Kidney (tissue), 14 donors: ENCODE results near the gene BABAM1. TPM values are rescaled to one million over a fixed set of nuclear protein-coding genes. Genes with fewer than 3 reads are reported as not detected.

Experiments
- DNase-seq, 5 donors: peaks; one replicate each; pipeline ENCODE4 v3.0.0-alpha.2; 2013 to 2020
- FAIRE-seq: peaks from 2 replicates; lab custom pipeline; 2012; peaks lifted over from hg19 to GRCh38; lab: Jason Lieb, UNC
- H3K27ac ChIP-seq, 2 donors: one replicate each; pipeline ENCODE4 v1.7.0; 2013; ENCODE audit warnings: low read depth in 2 of 2, low read length in 2 of 2, inconsistent platforms in 1 of 2
- H3K27me3 ChIP-seq: one replicate; pipeline ENCODE4 v1.7.1; 2013; ENCODE audit warnings: low read length, inconsistent platforms; ENCODE audit not compliant: control insufficient read depth, insufficient read depth
- H3K36me3 ChIP-seq, 3 donors: one replicate each; pipeline versions ENCODE4 v1.7.0 to v1.7.1; 2013; ENCODE audit warnings: low read length in 3 of 3, control low read depth in 1 of 3, inconsistent platforms in 1 of 3; ENCODE audit not compliant: insufficient read depth in 3 of 3, control insufficient read depth in 2 of 3
- H3K4me1 ChIP-seq, 3 donors: one replicate each; pipeline versions ENCODE4 v1.7.0 to v1.7.1; 2013; ENCODE audit warnings: low read length in 3 of 3, inconsistent platforms in 1 of 3, low read depth in 1 of 3; ENCODE audit not compliant: control insufficient read depth in 2 of 3, insufficient read depth in 2 of 3
- H3K4me3 ChIP-seq, 3 donors: one replicate each; pipeline versions ENCODE4 v1.7.0 to v1.8.1; 2013; ENCODE audit warnings: low read length in 3 of 3, control low read depth in 1 of 3, inconsistent platforms in 1 of 3
- H3K9ac ChIP-seq, 3 donors: one replicate each; pipeline versions ENCODE4 v1.7.0 to v1.7.1; 2013; ENCODE audit warnings: low read length in 3 of 3, control low read depth in 1 of 3, inconsistent platforms in 1 of 3
- H3K9me3 ChIP-seq, 3 donors: one replicate each; pipeline versions ENCODE4 v1.7.0 to v1.7.1; 2013; ENCODE audit warnings: low read length in 3 of 3, control low read depth in 1 of 3, inconsistent platforms in 1 of 3; ENCODE audit not compliant: control insufficient read depth in 2 of 3, insufficient read depth in 1 of 3
- intact Hi-C: fragments of 100-400 bp; cut with DNase I; formaldehyde crosslinking; loops from one replicate; pipeline ENCODE4 v1.11.1; 2022
- polyA plus RNA-seq: library from polyadenylated mRNA; stranded (reverse); fragments of 350-450 nt; fragmentation: Illumina TruSeq; extraction: RNeasy Lipid Tissue Mini Kit (QIAGEN cat#74804); gene quantifications from one replicate; pipeline ENCODE4 v1.2.3, GENCODE V29; 2014; ENCODE audit warnings: low read depth, low replicate concordance; ENCODE audit not compliant: insufficient read depth
- total RNA-seq: library from RNA; stranded (reverse); fragmentation: NEBNext Ultra II Directional; extraction: Animal tissue kit (Norgen Biotek cat#: 25700); gene quantifications from one replicate; pipeline ENCODE4 v1.2.1, GENCODE V29; 2021
- TF ChIP-seq, protein P1 (sequence below): IDR thresholded peaks from 3 replicates; pipeline ENCODE4 v1.5.1; 2012; ENCODE audit warnings: mild to moderate bottlenecking, moderate library complexity, borderline replicate concordance; ENCODE audit not compliant: insufficient read depth; ENCODE audit errors: extremely low read depth
- donor health status: control.
- donor health status: control.
- donor health status: control.
- donor health status: control.
- donor health status: control.
- donor health status: DM: yes; HTN: yes; CAD: no.
- donor health status: Normal renal cell carcinoma (clear cell type).

The BABAM1 gene
- total and polyA plus RNA-seq, 2 donors from 2014 or later = 69.4 to 105 TPM

DNA sequence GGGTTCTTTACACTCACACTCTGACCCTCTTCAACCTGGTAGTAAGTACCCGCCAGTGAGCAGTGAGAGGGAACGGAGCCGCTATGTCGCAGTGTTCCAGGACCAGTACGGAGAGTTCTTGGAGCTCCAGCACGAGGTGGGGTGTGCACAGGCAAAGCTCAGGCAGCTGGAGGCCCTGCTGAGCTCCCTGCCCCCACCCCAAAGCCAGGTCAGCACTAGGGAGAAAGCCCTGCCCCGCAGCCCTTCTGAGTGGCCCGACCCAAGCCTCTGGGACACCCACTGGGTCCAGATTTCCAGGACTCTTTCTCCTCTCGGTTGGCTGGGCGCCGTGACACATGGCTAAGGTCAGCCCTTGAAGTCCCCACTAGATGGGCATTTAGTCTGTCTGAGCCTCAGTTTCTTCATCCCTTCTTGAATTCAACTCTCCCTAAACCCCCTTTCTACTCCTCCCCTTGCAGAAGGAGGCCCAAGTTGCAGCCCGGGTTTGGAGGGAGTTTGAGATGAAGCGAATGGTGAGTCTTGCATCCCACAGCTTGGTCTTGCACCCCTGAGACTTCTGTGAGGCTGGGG lies 39.4 kb upstream of the BABAM1 start:
- DNase-seq (peak in 1 of 5 donors; percentile 63), FAIRE-seq (no peak)
- H3K9ac ChIP-seq = no peak overlapping the region
- intact Hi-C loops = no loop called here
- H3K4me1 ChIP-seq = peaks cover 0 to 4% (median 0%) of the 10 kb centered on the region in 3 donors
- H3K9me3 ChIP-seq = no peaks in the 10 kb centered on the region
- H3K27me3 ChIP-seq = no peaks in the 10 kb centered on the region
- no peak overlapping the region for H3K27ac ChIP-seq
- peaks cover 0 to 8% (median 2%) of the 10 kb centered on the region in 3 donors for H3K36me3 ChIP-seq
- H3K4me3 ChIP-seq = no peak overlapping the region
- TF ChIP-seq, protein P1, sequence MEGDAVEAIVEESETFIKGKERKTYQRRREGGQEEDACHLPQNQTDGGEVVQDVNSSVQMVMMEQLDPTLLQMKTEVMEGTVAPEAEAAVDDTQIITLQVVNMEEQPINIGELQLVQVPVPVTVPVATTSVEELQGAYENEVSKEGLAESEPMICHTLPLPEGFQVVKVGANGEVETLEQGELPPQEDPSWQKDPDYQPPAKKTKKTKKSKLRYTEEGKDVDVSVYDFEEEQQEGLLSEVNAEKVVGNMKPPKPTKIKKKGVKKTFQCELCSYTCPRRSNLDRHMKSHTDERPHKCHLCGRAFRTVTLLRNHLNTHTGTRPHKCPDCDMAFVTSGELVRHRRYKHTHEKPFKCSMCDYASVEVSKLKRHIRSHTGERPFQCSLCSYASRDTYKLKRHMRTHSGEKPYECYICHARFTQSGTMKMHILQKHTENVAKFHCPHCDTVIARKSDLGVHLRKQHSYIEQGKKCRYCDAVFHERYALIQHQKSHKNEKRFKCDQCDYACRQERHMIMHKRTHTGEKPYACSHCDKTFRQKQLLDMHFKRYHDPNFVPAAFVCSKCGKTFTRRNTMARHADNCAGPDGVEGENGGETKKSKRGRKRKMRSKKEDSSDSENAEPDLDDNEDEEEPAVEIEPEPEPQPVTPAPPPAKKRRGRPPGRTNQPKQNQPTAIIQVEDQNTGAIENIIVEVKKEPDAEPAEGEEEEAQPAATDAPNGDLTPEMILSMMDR = no peak

DNA sequence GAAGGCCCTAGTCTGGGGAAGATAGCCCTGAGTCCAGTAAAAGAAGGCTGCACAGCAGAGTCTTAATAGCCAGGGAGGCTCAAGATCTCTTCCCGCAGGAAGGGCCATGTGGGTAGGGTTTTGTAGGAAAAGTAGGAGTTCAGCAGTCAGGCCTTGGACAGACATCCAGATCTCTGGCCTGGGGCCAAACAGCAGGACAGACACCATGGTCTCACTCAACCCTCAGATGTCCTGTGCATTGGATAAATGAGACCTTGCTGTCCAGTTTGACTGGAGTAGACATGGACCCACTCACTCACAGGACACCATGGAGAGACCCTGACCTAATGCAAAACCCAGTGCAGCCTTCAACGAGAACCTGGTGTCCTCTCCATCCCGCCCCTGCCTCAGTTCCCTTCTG lies 37.4 kb upstream of the BABAM1 start:
- intact Hi-C loops = no loop called here
- Histone ChIP-seq H3K9ac (no peak overlapping the region), H3K4me1 (peaks cover 0 to 4% (median 0%) of the 10 kb centered on the region in 3 donors), H3K27me3 (no peaks in the 10 kb centered on the region), H3K36me3 (peaks cover 0 to 8% (median 2%) of the 10 kb centered on the region in 3 donors), H3K27ac (no peak overlapping the region), H3K4me3 (no peak overlapping the region), H3K9me3 (no peaks in the 10 kb centered on the region)
- TF ChIP-seq, protein P1 = no peak
- DNase-seq (no peak), FAIRE-seq (no peak)

- no peak for FAIRE-seq
Measured at GRCh38 chr19:17232258-17232657, 35.0 kb upstream of the BABAM1 start.

More at GRCh38 chr19:17232258-17232657, 35.0 kb upstream of the BABAM1 start:
- Histone ChIP-seq H3K4me3 (no peak overlapping the region), H3K27me3 (no peaks in the 10 kb centered on the region), H3K27ac (no peak overlapping the region), H3K36me3 (peaks cover 0 to 8% (median 2%) of the 10 kb centered on the region in 3 donors), H3K9ac (no peak overlapping the region), H3K9me3 (no peaks in the 10 kb centered on the region), H3K4me1 (peaks cover 0 to 15% (median 6%) of the 10 kb centered on the region in 3 donors)
- DNase-seq = peak in 1 of 5 donors; percentile 65
- intact Hi-C loops = no loop called here
- TF ChIP-seq, protein P1 = no peak
